ACHN (cell line): ENCODE data around the gene GRM4.

Source experiments
- DNase-seq: peaks from one replicate; pipeline ENCODE4 v3.0.0-alpha.2; 2015
- in situ Hi-C: cut with HindIII; loops from 2 replicates; pipeline ENCODE4 v1.10.0; 2017; ENCODE audit warnings: low sequenced_read_pairs, low pct_ligation_motif_present, low pct_unique_long_range_greater_than_20kb

GRM4 gene

DNA sequence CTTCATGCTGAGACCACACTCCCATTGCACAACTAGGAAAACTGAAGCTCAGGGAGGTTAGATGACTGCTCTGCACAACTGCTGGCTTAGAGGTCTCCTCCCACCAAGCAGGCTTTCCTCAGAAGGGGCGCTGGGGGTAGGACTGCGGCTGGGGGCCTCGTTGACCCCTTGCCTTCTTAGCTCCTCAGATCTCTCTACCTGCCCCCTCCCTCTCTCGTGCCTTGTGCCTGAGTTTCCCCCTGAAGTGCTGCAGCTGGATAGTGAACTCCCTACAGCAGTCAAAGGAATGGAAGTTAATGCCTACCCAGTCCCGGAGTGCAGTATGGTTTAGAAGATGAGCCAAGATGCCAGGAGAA is 149.8 kb downstream of the GRM4 start:
- DNase-seq: no peak
- in situ Hi-C loops: no loop called here

GRCh38 chr6:33995309-33996119 is 150.4 kb downstream of the GRM4 start:
- in situ Hi-C loops: no loop called here
- DNase-seq: no peak

GRCh38 chr6:33994472-33995308 is 151.2 kb downstream of the GRM4 start:
- no peak for DNase-seq
- in situ Hi-C loops: no loop called here

GRCh38 chr6:33993653-33994471 is 152.0 kb downstream of the GRM4 start:
- in situ Hi-C loops: no loop called here
- DNase-seq: no peak

- in situ Hi-C loops: no loop called here
- DNase-seq: no peak
These were observed 152.8 kb downstream of the GRM4 start for GRCh38 chr6:33993091-33993490.

GRCh38 chr6:33992191-33992590 is 153.7 kb downstream of the GRM4 start:
- DNase-seq: no peak
- in situ Hi-C loops: no loop called here

- in situ Hi-C loops: no loop called here
- no peak for DNase-seq
These were observed 154.3 kb downstream of the GRM4 start for GRCh38 chr6:33991610-33992009.

DNA sequence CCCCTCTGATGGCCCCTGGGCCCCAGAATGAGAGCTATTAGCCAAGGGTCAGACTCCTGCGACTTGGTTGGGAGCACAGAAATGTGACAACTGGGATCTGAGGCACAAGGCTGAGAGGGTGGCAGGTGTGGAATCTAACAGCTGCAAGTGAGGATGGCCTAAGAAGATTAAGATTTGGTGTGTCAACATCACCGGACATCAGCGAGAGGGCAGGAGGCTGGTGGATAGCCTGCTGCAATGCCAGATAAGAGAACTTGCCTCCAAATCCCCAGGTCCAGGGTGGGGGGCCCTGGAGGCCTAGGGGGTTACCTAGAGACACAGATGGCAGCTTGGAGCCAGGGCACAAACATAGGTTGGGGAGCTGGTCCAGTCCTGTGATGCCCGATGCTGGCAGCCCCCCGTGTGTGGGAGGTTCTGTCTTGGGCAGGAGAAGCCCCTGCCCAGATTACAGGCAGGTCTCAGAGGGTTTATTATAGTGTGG is 155.8 kb downstream of the GRM4 start:
- in situ Hi-C loops: no loop called here
- no peak for DNase-seq

- in situ Hi-C loops: no loop called here
- DNase-seq: no peak
These were observed 156.7 kb downstream of the GRM4 start for GRCh38 chr6:33989016-33989854.

DNA sequence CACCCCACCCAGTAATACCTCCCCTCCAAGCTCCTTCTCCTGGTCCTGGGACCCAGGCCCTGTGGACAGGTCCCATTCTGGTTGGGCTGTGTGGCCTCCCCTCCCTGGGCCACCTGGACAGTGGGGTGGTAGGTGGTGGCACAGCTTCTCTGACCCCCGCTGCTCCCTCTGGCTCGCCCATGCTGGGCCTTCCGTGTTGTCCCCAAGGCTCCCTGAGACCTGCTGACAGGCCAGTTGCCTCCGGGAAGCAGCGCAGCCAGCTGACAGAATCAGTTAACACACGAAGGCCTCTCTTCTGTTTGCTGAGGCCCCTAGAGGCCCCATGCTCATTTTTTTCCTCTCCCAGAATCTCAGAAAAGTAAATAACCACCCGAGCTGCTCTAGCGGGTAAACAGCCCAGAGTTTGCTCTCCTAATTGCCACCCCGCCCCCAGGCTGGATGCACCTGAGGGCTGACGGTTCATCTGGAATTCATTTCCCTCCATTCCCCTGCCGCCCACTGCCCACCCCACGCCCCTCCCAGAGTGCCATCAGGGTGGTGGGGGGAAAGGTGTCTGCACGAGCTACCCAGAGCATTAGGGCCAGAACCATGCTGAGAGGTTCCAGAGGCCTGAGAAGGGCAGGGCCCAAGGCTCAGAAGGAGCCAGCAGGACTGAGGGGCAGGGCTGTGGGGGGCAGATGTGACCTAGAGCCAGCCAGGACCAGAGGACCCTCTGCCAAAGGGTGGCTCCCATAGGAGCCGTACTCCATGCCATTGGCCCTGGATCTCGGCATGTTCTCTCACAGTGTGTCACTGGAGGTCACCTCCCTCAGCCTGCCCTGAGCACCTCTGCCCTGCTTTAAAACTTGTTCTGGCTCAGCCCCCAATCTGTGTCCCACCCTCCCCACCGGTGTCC is 157.5 kb downstream of the GRM4 start:
- in situ Hi-C loops: no loop called here
- DNase-seq: no peak

DNA sequence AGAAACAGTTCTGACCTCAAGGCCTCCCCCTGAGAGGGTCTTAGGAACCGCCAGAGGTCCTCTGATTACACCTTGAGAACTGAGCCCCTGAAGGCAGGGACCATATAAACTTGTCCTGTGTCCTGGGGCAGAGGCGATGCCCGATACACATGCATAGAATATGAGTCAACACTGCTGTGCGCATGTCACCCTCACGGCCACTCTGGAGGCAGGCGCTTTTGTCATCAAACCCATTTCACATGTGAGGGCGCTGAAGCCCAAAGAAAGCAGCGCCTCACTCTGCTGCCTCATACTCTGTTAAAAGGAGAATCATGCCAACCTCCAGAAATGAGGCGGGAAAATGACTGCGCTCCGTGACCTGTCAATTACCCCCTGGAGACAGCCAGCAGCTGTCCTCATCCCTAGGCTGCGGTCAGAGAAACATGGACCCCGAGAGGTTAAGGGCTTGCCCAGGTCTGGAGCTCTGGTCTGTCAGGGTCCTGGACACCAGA is 158.3 kb downstream of the GRM4 start:
- in situ Hi-C loops: no loop called here
- no peak for DNase-seq

DNA sequence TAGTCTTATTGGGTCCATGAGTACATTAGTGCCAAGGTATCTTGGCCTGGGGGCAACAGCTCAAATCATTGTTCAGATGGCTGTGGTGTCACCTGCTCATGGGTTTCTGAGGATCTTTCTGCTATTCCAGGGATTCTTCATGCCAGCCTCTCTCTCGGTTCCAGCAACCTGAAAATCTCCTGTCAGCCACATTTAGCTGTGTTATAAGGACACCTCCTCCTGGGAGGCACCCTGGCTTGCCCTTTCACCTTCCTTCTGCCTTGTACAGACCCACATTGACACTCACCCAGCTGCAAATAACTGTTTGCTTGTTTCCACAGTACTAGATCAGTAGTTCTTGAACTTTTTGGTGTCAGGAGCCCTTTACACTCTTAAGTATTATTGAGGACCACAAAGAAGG is 159.9 kb downstream of the GRM4 start:
- no peak for DNase-seq
- in situ Hi-C loops: no loop called here

GRCh38 chr6:33985313-33985751 is 160.6 kb downstream of the GRM4 start:
- in situ Hi-C loops: no loop called here
- DNase-seq: no peak

DNA sequence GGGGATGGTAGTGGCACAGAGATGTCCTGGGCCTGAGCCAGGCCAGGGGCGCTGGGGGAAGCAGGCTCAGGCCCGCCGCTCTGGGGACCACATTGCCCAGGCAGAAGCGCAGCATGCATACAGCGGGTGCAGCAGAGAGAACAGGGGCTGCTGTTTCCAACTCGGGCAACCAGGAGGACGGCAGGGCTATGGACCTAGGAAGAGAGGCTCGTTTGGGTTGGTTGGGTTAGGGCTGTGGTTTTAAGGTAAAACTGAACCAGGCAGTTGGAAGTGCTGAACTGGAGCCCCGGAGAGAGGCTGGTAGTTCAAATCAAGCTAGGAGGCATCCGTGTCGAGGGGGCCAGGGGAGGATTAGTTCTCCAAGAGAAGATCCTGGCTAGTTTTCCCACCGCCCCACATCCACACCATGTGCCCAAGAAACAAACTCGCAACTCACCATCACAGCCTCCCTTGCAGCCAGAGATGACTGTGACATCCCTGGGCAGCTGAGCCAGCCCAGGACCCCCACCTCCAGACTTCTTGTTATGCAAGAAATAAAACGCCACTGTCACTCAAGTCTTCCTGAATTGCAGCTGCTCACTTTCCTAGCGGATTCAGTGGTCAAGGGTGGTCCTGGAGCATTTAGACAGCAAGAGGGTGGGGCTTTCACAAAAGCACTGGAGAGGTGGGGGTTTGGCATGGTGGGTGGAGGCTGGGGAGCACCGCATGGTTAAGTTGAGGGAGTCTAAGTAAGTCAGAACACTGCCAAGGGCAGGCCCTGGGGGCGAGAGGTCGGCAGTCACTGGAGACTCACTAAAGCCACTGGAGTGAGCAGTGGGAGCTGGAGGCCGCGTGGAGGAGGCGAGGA is 161.2 kb downstream of the GRM4 start:
- in situ Hi-C loops: no loop called here
- DNase-seq: no peak

DNA sequence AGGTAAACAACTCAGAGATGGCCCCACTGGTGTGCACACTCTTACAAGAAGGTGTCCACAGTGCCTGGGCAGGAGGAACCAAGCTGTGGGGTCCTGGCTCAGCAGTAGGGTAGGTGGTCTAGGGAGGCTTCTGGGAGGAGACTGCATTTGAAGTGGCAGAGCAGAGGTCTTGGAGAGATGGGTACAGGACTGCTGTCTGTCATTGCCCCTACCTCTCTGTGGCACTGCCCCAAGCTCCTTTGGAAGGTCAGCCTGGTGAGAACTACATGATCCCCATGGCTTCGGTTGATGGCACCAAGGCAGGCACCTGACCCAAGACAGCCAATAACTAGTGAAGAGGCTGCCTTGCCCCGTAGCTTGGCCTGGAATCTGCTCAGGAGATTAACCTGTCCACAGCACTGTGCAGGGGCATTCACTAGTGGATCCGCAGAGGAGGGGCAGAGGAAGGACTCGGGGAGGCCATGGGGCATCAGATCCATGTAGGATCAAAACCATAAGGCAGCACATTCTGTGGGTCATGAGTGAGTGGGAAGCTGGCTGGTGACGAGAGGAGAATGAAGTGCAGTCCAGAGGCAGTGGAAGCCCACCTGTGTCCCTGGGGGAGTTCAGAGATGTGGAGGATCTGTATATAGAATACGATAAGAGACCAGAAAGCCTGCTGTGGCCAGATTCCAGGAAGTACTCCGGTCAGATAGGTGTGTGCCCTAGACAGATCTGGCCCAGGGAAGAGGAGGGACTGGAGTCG is 162.0 kb downstream of the GRM4 start:
- in situ Hi-C loops: no loop called here
- DNase-seq: no peak
